Neural cell (in vitro differentiated cells): ENCODE measurements around the gene GPBAR1. TPM values are rescaled to one million over a fixed set of nuclear protein-coding genes. Genes with fewer than 3 reads are reported as not detected.

ENCODE experiments used
- H2AFZ ChIP-seq: fragments of 200-600, 300-800 bp; sonication (generic), shearing (Covaris generic); 2 replicates; pipeline ENCODE4 v1.6.0; 2014; ENCODE audit warnings: low read depth, mild to moderate bottlenecking, antibody characterized with exemption, low read length, moderate library complexity
- H3F3A ChIP-seq: fragments of 200-600 bp; shearing (Covaris generic); 2 replicates; pipeline ENCODE4 v1.6.1; 2016; ENCODE audit warnings: mild to moderate bottlenecking, moderate library complexity, mixed read lengths, antibody characterized with exemption, low read length; ENCODE audit not compliant: insufficient read depth, poor library complexity, severe bottlenecking
- H3K27ac ChIP-seq: fragments of 200-600, 300-800 bp; sonication (generic), shearing (Covaris generic); 2 replicates; pipeline ENCODE4 v1.5.1; 2014; ENCODE audit warnings: mild to moderate bottlenecking, low read length, moderate library complexity
- H3K27me3 ChIP-seq: fragments of 300-800, 200-600 bp; sonication (generic), shearing (Covaris generic); 2 replicates; pipeline ENCODE4 v1.6.0; 2014; ENCODE audit warnings: mild to moderate bottlenecking, low read depth, low read length, moderate library complexity; ENCODE audit not compliant: insufficient read depth
- H3K36me3 ChIP-seq: fragments of 300-800, 200-600 bp; sonication (generic), shearing (Covaris generic); 2 replicates; pipeline ENCODE4 v1.5.1; 2014; ENCODE audit warnings: mild to moderate bottlenecking, antibody characterized with exemption, low read length, moderate library complexity; ENCODE audit not compliant: insufficient read depth
- H3K4me2 ChIP-seq: fragments of 300-800, 200-600 bp; sonication (generic), shearing (Covaris generic); 2 replicates; pipeline ENCODE4 v1.6.0; 2014; ENCODE audit warnings: mild to moderate bottlenecking, low read length
- H3K4me3 ChIP-seq: fragments of 300-800, 200-600 bp; sonication (generic), shearing (Covaris generic); 2 replicates; pipeline ENCODE4 v1.5.1; 2014; ENCODE audit warnings: mild to moderate bottlenecking, low read length, moderate library complexity
- H3K79me2 ChIP-seq: fragments of 200-600 bp; shearing (Covaris generic); replicated peaks from 2 replicates; pipeline ENCODE4 v1.6.0; 2014; ENCODE audit warnings: mild to moderate bottlenecking, low read length, moderate library complexity; ENCODE audit not compliant: insufficient read depth
- H3K9ac ChIP-seq: fragments of 300-800, 200-600 bp; sonication (generic), shearing (Covaris generic); 2 replicates; pipeline ENCODE4 v1.6.1; 2016; ENCODE audit warnings: mild to moderate bottlenecking, low read length, mixed read lengths
- H3K9me2 ChIP-seq: fragments of 200-600 bp; shearing (Covaris generic); 2 replicates; pipeline ENCODE4 v1.6.1; 2016; ENCODE audit warnings: mild to moderate bottlenecking, low read length, mixed read lengths; ENCODE audit not compliant: insufficient read depth
- H3K9me3 ChIP-seq: fragments of 200-600, 300-800 bp; sonication (generic), shearing (Covaris generic); 2 replicates; pipeline ENCODE4 v1.6.1; 2016; ENCODE audit warnings: mild to moderate bottlenecking, mixed run types, low read length, moderate library complexity, mixed read lengths
- H4K20me1 ChIP-seq: fragments of 200-600 bp; shearing (Covaris generic); 2 replicates; pipeline ENCODE4 v1.6.1; 2016; ENCODE audit warnings: mild to moderate bottlenecking, mixed run types; ENCODE audit not compliant: insufficient read depth
- EP300 ChIP-seq: fragments of 450-650 bp; conservative IDR thresholded peaks from 2 replicates; pipeline ENCODE4 v1.6.1; 2014; ENCODE audit warnings: antibody characterized with exemption, mild to moderate bottlenecking, moderate library complexity; ENCODE audit not compliant: poor library complexity, severe bottlenecking
- EZH2 ChIP-seq: fragments of 200-600, 300-800 bp; shearing (Covaris generic), sonication (generic); IDR thresholded peaks from 2 replicates; pipeline ENCODE4 v1.6.1; 2014; ENCODE audit warnings: antibody characterized with exemption, low read length, borderline replicate concordance, mild to moderate bottlenecking; ENCODE audit not compliant: insufficient read depth, poor library complexity, severe bottlenecking
- MXI1 ChIP-seq: fragments of 450-650 bp; conservative IDR thresholded peaks from 2 replicates; pipeline ENCODE4 v1.6.1; 2014; ENCODE audit warnings: antibody characterized with exemption, mild to moderate bottlenecking; ENCODE audit not compliant: poor library complexity, severe bottlenecking
- POLR2AphosphoS5 ChIP-seq: IDR thresholded peaks from 2 replicates; pipeline ENCODE4 v1.6.1; 2012
- RAD21 ChIP-seq: fragments of 450-650 bp; conservative IDR thresholded peaks from 2 replicates; pipeline ENCODE4 v1.6.1; 2014; ENCODE audit warnings: antibody characterized with exemption, mild to moderate bottlenecking, moderate library complexity
- SMC3 ChIP-seq: fragments of 450-650 bp; conservative IDR thresholded peaks from 2 replicates; pipeline ENCODE4 v1.6.1; 2014; ENCODE audit warnings: antibody characterized with exemption, mild to moderate bottlenecking, moderate library complexity; ENCODE audit not compliant: poor library complexity
- TAF1 ChIP-seq: IDR thresholded peaks from 2 replicates; pipeline ENCODE4 v1.6.1; 2012; ENCODE audit warnings: low read depth
- polyA minus RNA-seq: library from RNA; depleted of rRNA, polyadenylated mRNA; stranded (reverse); fragments of >200 nt; gene quantifications from 2 replicates; pipeline ENCODE4 v1.2.3, GENCODE V29; 2014
- polyA plus RNA-seq: library from polyadenylated mRNA; depleted of rRNA; stranded (reverse); fragments of >200 nt; gene quantifications from 2 replicates; pipeline ENCODE4 v1.2.3, GENCODE V29; 2014
- TF ChIP-seq, protein P1 (sequence below): fragments of 450-650 bp; IDR thresholded peaks from 2 replicates; pipeline ENCODE4 v1.5.1; 2014; ENCODE audit warnings: antibody characterized with exemption, mild to moderate bottlenecking, moderate library complexity; ENCODE audit not compliant: poor library complexity, severe bottlenecking
- TF ChIP-seq, protein P2 (sequence below): IDR thresholded peaks from 2 replicates; pipeline ENCODE4 v1.6.1; 2012; ENCODE audit warnings: borderline replicate concordance

GPBAR1 gene, protein sequence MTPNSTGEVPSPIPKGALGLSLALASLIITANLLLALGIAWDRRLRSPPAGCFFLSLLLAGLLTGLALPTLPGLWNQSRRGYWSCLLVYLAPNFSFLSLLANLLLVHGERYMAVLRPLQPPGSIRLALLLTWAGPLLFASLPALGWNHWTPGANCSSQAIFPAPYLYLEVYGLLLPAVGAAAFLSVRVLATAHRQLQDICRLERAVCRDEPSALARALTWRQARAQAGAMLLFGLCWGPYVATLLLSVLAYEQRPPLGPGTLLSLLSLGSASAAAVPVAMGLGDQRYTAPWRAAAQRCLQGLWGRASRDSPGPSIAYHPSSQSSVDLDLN
- not detected in 2 replicates for polyA plus RNA-seq
- polyA minus RNA-seq = 0.46 and 0.49 TPM in 2 replicates

DNA sequence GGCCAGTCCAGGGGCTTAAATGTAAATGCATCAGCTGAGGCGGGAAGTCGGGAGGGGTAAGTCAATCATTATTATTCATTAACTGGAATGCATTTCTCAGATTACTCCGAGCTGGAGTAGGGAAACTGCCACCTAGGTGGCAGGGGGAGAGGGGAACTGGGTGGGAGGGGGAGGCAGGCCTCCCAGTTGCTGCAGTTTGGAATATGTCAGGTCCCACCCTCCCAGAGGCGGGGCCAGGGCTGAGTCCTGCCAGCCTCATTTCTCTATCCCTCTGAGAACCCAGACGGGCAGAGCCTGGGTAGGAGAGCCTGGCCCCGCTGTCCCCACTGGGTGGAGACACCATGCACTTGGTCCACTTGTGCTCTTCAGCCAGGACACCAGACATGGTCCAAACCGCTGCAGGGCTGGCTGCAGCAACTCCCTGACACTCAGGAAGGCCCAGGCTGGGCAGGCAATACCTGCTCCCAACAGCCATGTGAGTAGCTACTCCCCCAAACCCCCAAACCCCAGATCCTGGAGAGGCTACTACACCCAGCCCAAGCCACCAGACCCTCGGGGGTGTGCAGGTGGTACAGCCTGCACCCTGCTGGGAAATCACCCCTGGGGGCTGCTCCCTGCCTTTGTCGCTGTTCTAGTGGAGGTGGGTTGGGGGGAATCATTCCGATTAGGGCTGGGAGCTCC lies at the start of gene GPBAR1:
Gene GPBAR1 (plus strand): TSS at position 274 of the 681 bp plus-strand sequence. CDS start 1,710 bp downstream, outside the sequence.
- Histone ChIP-seq H3F3A (no peaks in the 10 kb centered on the region), H3K9me2 (no peaks in the 10 kb centered on the region), H3K9ac (no peak within 1 kb of the TSS), H3K9me3 (no peaks in the 10 kb centered on the region), H3K27me3 (no peaks in the 10 kb centered on the region), H3K4me2 (no peak within 1 kb of the TSS), H4K20me1 (no peaks in the 10 kb centered on the region), H3K4me3 (no peak within 1 kb of the TSS), H3K79me2 (no peaks in the 10 kb centered on the region), H3K27ac (no peak within 1 kb of the TSS), H2AFZ (no peak within 1 kb of the TSS), H3K36me3 (no peaks in the 10 kb centered on the region)
- TF ChIP-seq EP300 (no peak), TAF1 (no peak), RAD21 (no peak), EZH2 (no peak), SMC3 (no peak), MXI1 (no peak), POLR2AphosphoS5 (no peak)
- TF ChIP-seq, protein P1, sequence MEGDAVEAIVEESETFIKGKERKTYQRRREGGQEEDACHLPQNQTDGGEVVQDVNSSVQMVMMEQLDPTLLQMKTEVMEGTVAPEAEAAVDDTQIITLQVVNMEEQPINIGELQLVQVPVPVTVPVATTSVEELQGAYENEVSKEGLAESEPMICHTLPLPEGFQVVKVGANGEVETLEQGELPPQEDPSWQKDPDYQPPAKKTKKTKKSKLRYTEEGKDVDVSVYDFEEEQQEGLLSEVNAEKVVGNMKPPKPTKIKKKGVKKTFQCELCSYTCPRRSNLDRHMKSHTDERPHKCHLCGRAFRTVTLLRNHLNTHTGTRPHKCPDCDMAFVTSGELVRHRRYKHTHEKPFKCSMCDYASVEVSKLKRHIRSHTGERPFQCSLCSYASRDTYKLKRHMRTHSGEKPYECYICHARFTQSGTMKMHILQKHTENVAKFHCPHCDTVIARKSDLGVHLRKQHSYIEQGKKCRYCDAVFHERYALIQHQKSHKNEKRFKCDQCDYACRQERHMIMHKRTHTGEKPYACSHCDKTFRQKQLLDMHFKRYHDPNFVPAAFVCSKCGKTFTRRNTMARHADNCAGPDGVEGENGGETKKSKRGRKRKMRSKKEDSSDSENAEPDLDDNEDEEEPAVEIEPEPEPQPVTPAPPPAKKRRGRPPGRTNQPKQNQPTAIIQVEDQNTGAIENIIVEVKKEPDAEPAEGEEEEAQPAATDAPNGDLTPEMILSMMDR = no peak
- TF ChIP-seq, protein P2, sequence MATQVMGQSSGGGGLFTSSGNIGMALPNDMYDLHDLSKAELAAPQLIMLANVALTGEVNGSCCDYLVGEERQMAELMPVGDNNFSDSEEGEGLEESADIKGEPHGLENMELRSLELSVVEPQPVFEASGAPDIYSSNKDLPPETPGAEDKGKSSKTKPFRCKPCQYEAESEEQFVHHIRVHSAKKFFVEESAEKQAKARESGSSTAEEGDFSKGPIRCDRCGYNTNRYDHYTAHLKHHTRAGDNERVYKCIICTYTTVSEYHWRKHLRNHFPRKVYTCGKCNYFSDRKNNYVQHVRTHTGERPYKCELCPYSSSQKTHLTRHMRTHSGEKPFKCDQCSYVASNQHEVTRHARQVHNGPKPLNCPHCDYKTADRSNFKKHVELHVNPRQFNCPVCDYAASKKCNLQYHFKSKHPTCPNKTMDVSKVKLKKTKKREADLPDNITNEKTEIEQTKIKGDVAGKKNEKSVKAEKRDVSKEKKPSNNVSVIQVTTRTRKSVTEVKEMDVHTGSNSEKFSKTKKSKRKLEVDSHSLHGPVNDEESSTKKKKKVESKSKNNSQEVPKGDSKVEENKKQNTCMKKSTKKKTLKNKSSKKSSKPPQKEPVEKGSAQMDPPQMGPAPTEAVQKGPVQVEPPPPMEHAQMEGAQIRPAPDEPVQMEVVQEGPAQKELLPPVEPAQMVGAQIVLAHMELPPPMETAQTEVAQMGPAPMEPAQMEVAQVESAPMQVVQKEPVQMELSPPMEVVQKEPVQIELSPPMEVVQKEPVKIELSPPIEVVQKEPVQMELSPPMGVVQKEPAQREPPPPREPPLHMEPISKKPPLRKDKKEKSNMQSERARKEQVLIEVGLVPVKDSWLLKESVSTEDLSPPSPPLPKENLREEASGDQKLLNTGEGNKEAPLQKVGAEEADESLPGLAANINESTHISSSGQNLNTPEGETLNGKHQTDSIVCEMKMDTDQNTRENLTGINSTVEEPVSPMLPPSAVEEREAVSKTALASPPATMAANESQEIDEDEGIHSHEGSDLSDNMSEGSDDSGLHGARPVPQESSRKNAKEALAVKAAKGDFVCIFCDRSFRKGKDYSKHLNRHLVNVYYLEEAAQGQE = no peak

DNA sequence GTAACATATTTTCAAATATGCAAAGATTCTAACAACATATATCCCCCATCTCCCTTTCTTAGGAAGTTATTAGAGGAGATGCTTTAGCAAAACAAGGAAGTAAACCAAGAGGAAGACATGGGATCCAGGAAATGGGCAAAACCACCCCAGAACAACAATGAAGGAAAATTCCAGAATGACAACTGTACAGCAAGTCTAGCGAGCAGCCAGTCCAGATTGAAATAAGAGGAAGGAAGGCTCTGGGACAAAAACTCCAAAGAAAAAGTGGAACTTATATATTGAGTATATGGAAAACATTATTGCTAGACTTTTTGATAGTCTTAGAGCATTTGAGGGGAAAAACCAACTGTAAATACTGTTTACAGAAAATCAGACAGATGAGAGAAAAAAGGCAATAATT lies 46.7 kb upstream of the GPBAR1 start:
- H3K9me2 ChIP-seq = no peaks in the 10 kb centered on the region
- H3K4me3 ChIP-seq = no peak overlapping the region
- no peak overlapping the region for H3K4me2 ChIP-seq
- no peaks in the 10 kb centered on the region for H3K36me3 ChIP-seq
- no peak overlapping the region for H2AFZ ChIP-seq
- no peak overlapping the region for H3K9ac ChIP-seq
- no peaks in the 10 kb centered on the region for H3K9me3 ChIP-seq
- no peak overlapping the region for H3K27ac ChIP-seq
- H3F3A ChIP-seq = peaks cover 6% of the 10 kb centered on the region
- peaks cover 20% of the 10 kb centered on the region for H3K79me2 ChIP-seq
- TF ChIP-seq EP300 = no peak
- no peak for TF ChIP-seq EZH2
- TF ChIP-seq RAD21 = no peak
- TF ChIP-seq, protein P1 = no peak
- TF ChIP-seq MXI1 = no peak
- TF ChIP-seq, protein P2 = no peak
- no peak for TF ChIP-seq SMC3
- TF ChIP-seq POLR2AphosphoS5 = no peak
- no peak for TF ChIP-seq TAF1
- H4K20me1 ChIP-seq = peaks cover 5% of the 10 kb centered on the region
- H3K27me3 ChIP-seq = no peaks in the 10 kb centered on the region
